Thyroid gland (tissue), 4 donors: ENCODE data around the gene MECR.

Source experiments
- POLR2A ChIP-seq, 2 donors: fragments of 450-650 bp; IDR thresholded peaks; one replicate each; pipeline ENCODE4 v1.6.1; 2017; ENCODE audit warnings: antibody characterized with exemption in 2 of 2, mild to moderate bottlenecking in 2 of 2, moderate library complexity in 1 of 2
- TF ChIP-seq, protein P1 (sequence below), 6 experiments: fragments of 200-600 bp in 3 of 6; fragments of 450-650 bp in 3 of 6; sonication (generic) in 3 of 6; IDR thresholded peaks; one replicate each; pipeline ENCODE4 v1.5.1; 2016 to 2019; ENCODE audit warnings: antibody characterized with exemption in 6 of 6, mild to moderate bottlenecking in 2 of 6, inconsistent platforms in 1 of 6, moderate library complexity in 1 of 6

- TF ChIP-seq, protein P1, sequence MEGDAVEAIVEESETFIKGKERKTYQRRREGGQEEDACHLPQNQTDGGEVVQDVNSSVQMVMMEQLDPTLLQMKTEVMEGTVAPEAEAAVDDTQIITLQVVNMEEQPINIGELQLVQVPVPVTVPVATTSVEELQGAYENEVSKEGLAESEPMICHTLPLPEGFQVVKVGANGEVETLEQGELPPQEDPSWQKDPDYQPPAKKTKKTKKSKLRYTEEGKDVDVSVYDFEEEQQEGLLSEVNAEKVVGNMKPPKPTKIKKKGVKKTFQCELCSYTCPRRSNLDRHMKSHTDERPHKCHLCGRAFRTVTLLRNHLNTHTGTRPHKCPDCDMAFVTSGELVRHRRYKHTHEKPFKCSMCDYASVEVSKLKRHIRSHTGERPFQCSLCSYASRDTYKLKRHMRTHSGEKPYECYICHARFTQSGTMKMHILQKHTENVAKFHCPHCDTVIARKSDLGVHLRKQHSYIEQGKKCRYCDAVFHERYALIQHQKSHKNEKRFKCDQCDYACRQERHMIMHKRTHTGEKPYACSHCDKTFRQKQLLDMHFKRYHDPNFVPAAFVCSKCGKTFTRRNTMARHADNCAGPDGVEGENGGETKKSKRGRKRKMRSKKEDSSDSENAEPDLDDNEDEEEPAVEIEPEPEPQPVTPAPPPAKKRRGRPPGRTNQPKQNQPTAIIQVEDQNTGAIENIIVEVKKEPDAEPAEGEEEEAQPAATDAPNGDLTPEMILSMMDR (IDR thresholded peaks at IDR 0.05): no peak
- TF ChIP-seq POLR2A (IDR thresholded peaks at IDR 0.05): no peak
Measured at GRCh38 chr1:29186252-29186651, 44.5 kb downstream of the MECR start.
